GM19035 (cell line): Measurements from ENCODE around the gene CLMN.
A peak's percentile ranks its signal among the peaks of the same experiment; 100 is the strongest.

ENCODE experiments used
- ATAC-seq: cut with Tn5 transposase; IDR thresholded peaks from one replicate; pipeline ENCODE4 v1.9.1; 2021; ENCODE audit not compliant: unreplicated experiment

CLMN gene

GRCh38 chr14:95322651-95323050 is 2.9 kb upstream of the CLMN start:
- ATAC-seq, result no peak

GRCh38 chr14:95321693-95322455 is 2.2 kb upstream of the CLMN start:
- no peak for ATAC-seq

- no peak for ATAC-seq
These were observed 1.4 kb upstream of the CLMN start for GRCh38 chr14:95320955-95321600.

- ATAC-seq, result no peak
These were observed 579 bp upstream of the CLMN start for GRCh38 chr14:95320078-95320895.

GRCh38 chr14:95318399-95319311 is 1.1 kb downstream of the CLMN start:
- ATAC-seq, result no peak

- ATAC-seq, result no peak
These were observed 1.8 kb downstream of the CLMN start for GRCh38 chr14:95317817-95318343.

GRCh38 chr14:95316821-95317220 is 2.9 kb downstream of the CLMN start:
- no peak for ATAC-seq

- no peak for ATAC-seq
These were observed 4.1 kb downstream of the CLMN start for GRCh38 chr14:95315579-95315978.

- ATAC-seq, result no peak
These were observed 4.6 kb downstream of the CLMN start for GRCh38 chr14:95315156-95315555.

GRCh38 chr14:95314609-95315008 is 5.1 kb downstream of the CLMN start:
- ATAC-seq, result peak; percentile 54

- no peak for ATAC-seq
These were observed 6.0 kb downstream of the CLMN start for GRCh38 chr14:95313707-95314106.

GRCh38 chr14:95313190-95313589 is 6.5 kb downstream of the CLMN start:
- no peak for ATAC-seq

- no peak for ATAC-seq
These were observed 7.4 kb downstream of the CLMN start for GRCh38 chr14:95312311-95312710.

- no peak for ATAC-seq
These were observed 8.0 kb downstream of the CLMN start for GRCh38 chr14:95311752-95312151.

GRCh38 chr14:95310635-95311380 is 8.9 kb downstream of the CLMN start:
- ATAC-seq, result no peak

- ATAC-seq, result no peak
These were observed 10.3 kb downstream of the CLMN start for GRCh38 chr14:95309261-95310051.

GRCh38 chr14:95308073-95308472 is 11.6 kb downstream of the CLMN start:
- no peak for ATAC-seq

GRCh38 chr14:95307402-95308041 is 12.2 kb downstream of the CLMN start:
- no peak for ATAC-seq

- ATAC-seq, result no peak
These were observed 13.8 kb downstream of the CLMN start for GRCh38 chr14:95305940-95306339.
